HepG2 (cell line): Measurements from ENCODE around the gene GRK6. TPM values are rescaled to one million over a fixed set of nuclear protein-coding genes. Genes with fewer than 3 reads are reported as not detected.
A peak's percentile ranks its signal among the peaks of the same experiment; 100 is the strongest.

Source experiments
- ATAC-seq: fragments of 200-7000 bp; cut with Tn5 transposase; 3 replicates; pipeline ENCODE4 v1.9.1; 2020; ENCODE audit warnings: mild to moderate bottlenecking, moderate library complexity
- BruUV-seq: library from RNA; stranded (reverse); fragments of 400-500 nt; replicated peaks from 2 replicates; lab custom pipeline; 2021; lab: Mats Ljungman, UMichigan
- CTCF ChIA-PET: fragments of 300-600 bp; formaldehyde crosslinking; extraction: SDS; loops from one replicate; lab custom pipeline; 2021; ENCODE audit warnings: low total read pairs, inconsistent platforms, low intra/inter-chr PET ratio; lab: Yijun Ruan, JAX
- POLR2A ChIA-PET: fragments of 350-600 bp; sonication (Branson Sonifier 250); formaldehyde crosslinking; loops from one replicate; lab custom pipeline; 2020; ENCODE audit warnings: antibody characterized with exemption, inconsistent platforms; lab: Yijun Ruan, JAX
- DNase-seq: peaks from one replicate; pipeline ENCODE4 v3.0.0-alpha.2; 2015; ENCODE audit warnings: low spot score
- FAIRE-seq: peaks from 3 replicates; lab custom pipeline; 2011; peaks lifted over from hg19 to GRCh38; lab: Jason Lieb, UNC
- H2AFZ ChIP-seq: one replicate; pipeline ENCODE4 v1.6.1; 2011; ENCODE audit warnings: low read length, inconsistent platforms
- H3K27ac ChIP-seq: fragments of 300-600 bp; 3 replicates; pipeline ENCODE4 v1.8.0; 2011; ENCODE audit warnings: mixed run types, mild to moderate bottlenecking, mixed read lengths, low read length, inconsistent platforms; ENCODE audit not compliant: insufficient read depth; ENCODE audit errors: extremely low read length
- H3K27me3 ChIP-seq, 2 experiments: fragments of 200-600 bp in 1 of 2; 2 replicates in 1 of 2; 3 replicates in 1 of 2; pipeline versions ENCODE4 v1.6.0 to v1.8.0; 2011; ENCODE audit warnings: low read length in 2 of 2, mild to moderate bottlenecking in 2 of 2, moderate library complexity in 2 of 2, inconsistent platforms in 1 of 2; ENCODE audit not compliant: insufficient read depth in 2 of 2, control insufficient read depth in 1 of 2
- H3K36me3 ChIP-seq, 2 experiments: fragments of 200-600 bp in 1 of 2; replicated peaks in 1 of 2; 2 replicates in 1 of 2; 3 replicates in 1 of 2; pipeline versions ENCODE4 v1.5.1 to v1.8.0; 2011; ENCODE audit warnings: low read length in 2 of 2, inconsistent platforms in 1 of 2; ENCODE audit not compliant: insufficient read depth in 2 of 2, control insufficient read depth in 1 of 2
- H3K4me1 ChIP-seq: 2 replicates; pipeline ENCODE4 v1.5.1; 2012; ENCODE audit warnings: low read length, inconsistent platforms; ENCODE audit not compliant: insufficient read depth
- H3K4me2 ChIP-seq: 2 replicates; pipeline ENCODE4 v1.6.0; 2011; ENCODE audit warnings: low read depth, low read length, inconsistent platforms
- H3K4me3 ChIP-seq, 3 experiments: fragments of 200-600 bp in 1 of 3; sonication (generic), shearing (Covaris generic) in 1 of 3; replicated peaks in 1 of 3; 2 replicates each; pipeline ENCODE4 v1.5.1; 2011 to 2016; ENCODE audit warnings: low read length in 3 of 3, inconsistent platforms in 2 of 3, low read depth in 2 of 3, mild to moderate bottlenecking in 2 of 3, control low read depth in 1 of 3, mixed read lengths in 1 of 3; ENCODE audit not compliant: insufficient read depth in 1 of 3
- H3K79me2 ChIP-seq: one replicate; pipeline ENCODE4 v1.6.1; 2011; ENCODE audit warnings: low read length, inconsistent platforms; ENCODE audit not compliant: insufficient read depth
- H3K9ac ChIP-seq: 2 replicates; pipeline ENCODE4 v1.6.0; 2011; ENCODE audit warnings: mild to moderate bottlenecking, low read depth, low read length, inconsistent platforms; ENCODE audit not compliant: insufficient read depth
- H3K9me3 ChIP-seq: 2 replicates; pipeline ENCODE4 v1.5.1; 2012; ENCODE audit warnings: mild to moderate bottlenecking, low read length
- H4K20me1 ChIP-seq: 2 replicates; pipeline ENCODE4 v1.6.0; 2011; ENCODE audit warnings: inconsistent platforms, mild to moderate bottlenecking, low read length, moderate library complexity; ENCODE audit not compliant: insufficient read depth
- AGO1 ChIP-seq: fragments of 200-400 bp; formaldehyde crosslinking; IDR thresholded peaks from 2 replicates; pipeline ENCODE4 v1.6.1; 2017; ENCODE audit warnings: mild to moderate bottlenecking, low read depth, low read length, moderate library complexity; ENCODE audit not compliant: poor library complexity, severe bottlenecking
- AGO2 ChIP-seq: fragments of 200-400 bp; formaldehyde crosslinking; optimal IDR thresholded peaks from 2 replicates; pipeline ENCODE3; 2017; ENCODE audit warnings: mild to moderate bottlenecking, low read depth, low read length, moderate library complexity
- E2F1 ChIP-seq: sonication (generic); formaldehyde crosslinking; IDR thresholded peaks from 2 replicates; pipeline ENCODE4 v1.5.0; 2020; ENCODE audit warnings: missing genetic modification reagents
- POLR2A ChIP-seq, 2 experiments: IDR thresholded peaks; 2 replicates each; pipeline ENCODE4 v1.6.1; 2011; ENCODE audit warnings: low read depth in 2 of 2, low read length in 2 of 2, mild to moderate bottlenecking in 1 of 2, moderate library complexity in 1 of 2; ENCODE audit not compliant: insufficient read depth in 1 of 2
- POLR2G ChIP-seq: fragments of 200-400 bp; formaldehyde crosslinking; IDR thresholded peaks from 2 replicates; pipeline ENCODE4 v1.6.1; 2018; ENCODE audit warnings: mild to moderate bottlenecking, low read depth, low read length, moderate library complexity
- SOX6 ChIP-seq, 2 experiments: fragments of 450-650 bp in 1 of 2; sonication (generic) in 1 of 2; formaldehyde crosslinking in 1 of 2; IDR thresholded peaks; 2 replicates each; pipeline versions ENCODE4 v1.4.0 to v1.6.1; 2017 to 2020; ENCODE audit warnings: antibody characterized with exemption in 1 of 2, mild to moderate bottlenecking in 1 of 2, missing genetic modification reagents in 1 of 2
- TFE3 ChIP-seq: IDR thresholded peaks from 2 replicates; pipeline ENCODE4 v1.6.1; 2016
- UBTF ChIP-seq: sonication (generic); formaldehyde crosslinking; IDR thresholded peaks from 2 replicates; pipeline ENCODE4 v1.4.0; 2020; ENCODE audit warnings: mild to moderate bottlenecking, missing genetic modification reagents
- ZBTB33 ChIP-seq: sonication (generic); formaldehyde crosslinking; IDR thresholded peaks from 2 replicates; pipeline ENCODE4 v1.4.0; 2020; ENCODE audit warnings: missing genetic modification reagents
- ZNF740 ChIP-seq: sonication (generic); formaldehyde crosslinking; IDR thresholded peaks from 2 replicates; pipeline ENCODE4 v1.4.0; 2020; ENCODE audit warnings: missing genetic modification reagents
- WGBS: methylation state at CpG from one replicate; pipeline ENCODE4 v1.1.6; 2017; ENCODE audit warnings: low lambda C conversion rate; 5-methylcytosine and 5-hydroxymethylcytosine counted together
- in situ Hi-C: cut with HindIII; loops from 2 replicates; pipeline ENCODE4 v1.10.0; 2017; ENCODE audit warnings: low pct_unique_long_range_greater_than_20kb; ENCODE audit not compliant: extremely low pct_ligation_motif_present
- intact Hi-C: fragments of 100-400 bp; cut with micrococcal nuclease; formaldehyde crosslinking; loops from one replicate; pipeline ENCODE4 v1.10.0; 2022; ENCODE audit not compliant: unreplicated experiment
- polyA plus RNA-seq, 8 experiments: library from polyadenylated mRNA; depleted of rRNA in 3 of 8; stranded (reverse) in 7 of 8; unstranded in 1 of 8; fragments of >200 nt; fragmentation: Illumina TruSeq in 4 of 8; extraction: Trizol in 4 of 8; gene quantifications; 2 replicates each; pipeline versions ENCODE4 v1.2.1 to v1.2.3, GENCODE V29; 2011 to 2016; ENCODE audit warnings: low read depth in 4 of 8, missing spikeins in 1 of 8, mixed read lengths in 1 of 8; ENCODE audit not compliant: insufficient read depth in 1 of 8
- total RNA-seq, 5 experiments: library from RNA; depleted of rRNA; stranded (reverse); fragments of >200 nt; fragmentation: Illumina TruSeq; extraction: Trizol; gene quantifications; 2 replicates each; pipeline ENCODE4 v1.2.3, GENCODE V29; 2016; ENCODE audit warnings: low read depth in 1 of 5

Gene GRK6
- total and polyA plus RNA-seq, 2 of the 13 experiments (the other 11 are each of a cell fraction or from before 2014, with no cell fraction given) = 13.2 to 19.9 TPM

GRCh38 chr5:177430140-177430951 lies 3.9 kb downstream of the GRK6 start:
- intact Hi-C loops = no loop called here
- no peaks in the 10 kb centered on the region; a peak in 1 of 5 replicates for H3K27me3 ChIP-seq
- no peak overlapping the region for H2AFZ ChIP-seq
- in situ Hi-C loops = no loop called here
- FAIRE-seq (no peak), DNase-seq (no peak), ATAC-seq (no peak)
- TF ChIP-seq POLR2G = peak; percentile 15; the same call in 1 of the 2 replicates
- TF ChIP-seq POLR2A (IDR thresholded peaks at IDR 0.05; ENCODE audit: insufficient read depth in 1 of 2, low read depth in 2 of 2, low read length in 2 of 2) = no peak
- peak; percentile 87 for TF ChIP-seq AGO1
- no peak for TF ChIP-seq UBTF
- no peak for TF ChIP-seq SOX6 (IDR thresholded peaks at IDR 0.05)
- no peak for TF ChIP-seq SOX6 (CRISPR knock-in tag; IDR thresholded peaks at IDR 0.05)
- TF ChIP-seq ZNF740 (CRISPR knock-in tag) = no peak
- TF ChIP-seq TFE3 (CRISPR knock-in tag) = no peak
- peak; percentile 16 for TF ChIP-seq AGO2
- TF ChIP-seq E2F1 = no peak
- peak; percentile 55; the same call in 1 of the 2 replicates for TF ChIP-seq ZBTB33 (CRISPR knock-in tag)
- H4K20me1 ChIP-seq = no peaks in the 10 kb centered on the region
- peaks cover 14% of the 10 kb centered on the region for H3K79me2 ChIP-seq
- WGBS = 97% methylated on average over 22 of the region's 26 CpGs
- H3K36me3 ChIP-seq = peaks cover 14 to 24% of the 10 kb centered on the region in 2 experiments; a peak in 4 of 5 replicates
- no peak overlapping the region for H3K27ac ChIP-seq
- no peaks in the 10 kb centered on the region for H3K9me3 ChIP-seq
- H3K9ac ChIP-seq = no peak overlapping the region
- CTCF ChIA-PET = no interaction called here
- no peak overlapping the region for H3K4me2 ChIP-seq
- POLR2A ChIA-PET = interaction anchor here (1.0 kb wide), 1 partner anchor 17 kb away, joined by 4 read pairs; no protein-coding TSS in a partner anchor
- peaks cover 42% of the 10 kb centered on the region for H3K4me1 ChIP-seq
- no peak overlapping the region for H3K4me3 ChIP-seq
- BruUV-seq = no TSS peak
